ENCODE measurements around the gene SLIT3.

SLIT3 gene

DNA sequence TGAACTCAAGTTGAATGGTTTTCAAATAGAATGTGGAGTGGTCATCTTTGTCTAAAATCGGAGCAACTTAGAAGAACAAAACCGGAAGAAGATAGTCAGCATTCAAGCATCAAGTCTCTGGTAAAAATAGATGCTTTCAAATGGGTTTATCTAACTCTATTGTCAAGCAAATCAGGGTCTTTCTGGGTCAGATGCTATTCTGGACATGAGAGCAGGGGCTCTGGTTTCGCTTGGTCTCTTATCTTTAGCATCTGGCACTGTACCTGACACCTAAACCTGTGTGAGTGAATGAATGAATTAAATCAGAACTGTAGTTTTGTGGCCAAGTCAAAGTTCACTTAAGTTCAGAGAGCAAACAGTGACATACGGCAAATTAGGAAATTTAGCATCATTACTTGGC is 173.5 kb downstream of the SLIT3 start:
- TF ChIP-seq SPI1 (IDR thresholded peaks at IDR 0.05; ENCODE audit: borderline replicate concordance, low read depth) (no peak), POLR2AphosphoS5 (IDR thresholded peaks at IDR 0.05; ENCODE audit: low read depth) (no peak), GABPA (IDR thresholded peaks at IDR 0.05; ENCODE audit: low read depth) (no peak), REST (IDR thresholded peaks at IDR 0.05; ENCODE audit: insufficient replicate concordance, low read depth) (no peak)
- TF ChIP-seq, protein P1, sequence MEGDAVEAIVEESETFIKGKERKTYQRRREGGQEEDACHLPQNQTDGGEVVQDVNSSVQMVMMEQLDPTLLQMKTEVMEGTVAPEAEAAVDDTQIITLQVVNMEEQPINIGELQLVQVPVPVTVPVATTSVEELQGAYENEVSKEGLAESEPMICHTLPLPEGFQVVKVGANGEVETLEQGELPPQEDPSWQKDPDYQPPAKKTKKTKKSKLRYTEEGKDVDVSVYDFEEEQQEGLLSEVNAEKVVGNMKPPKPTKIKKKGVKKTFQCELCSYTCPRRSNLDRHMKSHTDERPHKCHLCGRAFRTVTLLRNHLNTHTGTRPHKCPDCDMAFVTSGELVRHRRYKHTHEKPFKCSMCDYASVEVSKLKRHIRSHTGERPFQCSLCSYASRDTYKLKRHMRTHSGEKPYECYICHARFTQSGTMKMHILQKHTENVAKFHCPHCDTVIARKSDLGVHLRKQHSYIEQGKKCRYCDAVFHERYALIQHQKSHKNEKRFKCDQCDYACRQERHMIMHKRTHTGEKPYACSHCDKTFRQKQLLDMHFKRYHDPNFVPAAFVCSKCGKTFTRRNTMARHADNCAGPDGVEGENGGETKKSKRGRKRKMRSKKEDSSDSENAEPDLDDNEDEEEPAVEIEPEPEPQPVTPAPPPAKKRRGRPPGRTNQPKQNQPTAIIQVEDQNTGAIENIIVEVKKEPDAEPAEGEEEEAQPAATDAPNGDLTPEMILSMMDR (IDR thresholded peaks at IDR 0.05; ENCODE audit: insufficient read depth, low read length): no peak
- no peak overlapping the region for H3K27ac ChIP-seq (replicated peaks)
- no peaks in the 10 kb centered on the region for H3K27me3 ChIP-seq (ENCODE audit: insufficient read depth, poor library complexity, severe bottlenecking)
- no peak for DNase-seq (ENCODE audit: low read depth in 1 of 2, low spot score in 1 of 2)
- no peak overlapping the region for H3K4me3 ChIP-seq (replicated peaks; ENCODE audit: insufficient read depth, low read length)

DNA sequence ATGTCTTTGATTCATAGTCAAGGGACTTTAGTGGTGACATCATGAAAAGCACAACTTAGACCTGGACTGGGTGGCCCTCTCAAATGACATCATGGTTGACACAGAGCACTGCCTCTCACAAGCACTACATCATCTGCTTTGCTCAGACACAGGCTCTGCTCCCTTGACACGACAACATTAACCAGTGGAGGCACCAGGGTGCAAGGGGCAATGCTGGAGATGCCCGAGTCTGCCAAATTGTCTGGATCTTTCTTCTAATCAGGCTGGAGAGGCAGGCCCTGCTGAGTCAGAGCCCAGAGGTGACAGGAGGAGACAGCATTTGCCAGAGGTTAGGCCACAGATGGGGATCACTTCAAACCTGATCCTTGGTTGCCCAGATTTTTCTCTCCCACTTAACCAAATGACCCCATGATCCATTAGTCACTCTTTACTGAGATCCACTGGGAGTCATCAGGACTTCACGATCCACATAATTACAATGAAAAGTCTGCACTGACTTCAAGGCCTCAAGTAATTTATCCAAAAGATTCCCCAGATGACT is 174.4 kb downstream of the SLIT3 start:
- TF ChIP-seq GABPA (IDR thresholded peaks at IDR 0.05; ENCODE audit: low read depth) (no peak), POLR2AphosphoS5 (IDR thresholded peaks at IDR 0.05; ENCODE audit: low read depth) (no peak), SPI1 (IDR thresholded peaks at IDR 0.05; ENCODE audit: borderline replicate concordance, low read depth) (no peak), REST (IDR thresholded peaks at IDR 0.05; ENCODE audit: insufficient replicate concordance, low read depth) (no peak)
- TF ChIP-seq, protein P1 (IDR thresholded peaks at IDR 0.05; ENCODE audit: insufficient read depth, low read length): no peak
- Histone ChIP-seq H3K27ac (replicated peaks) (no peak overlapping the region), H3K4me3 (replicated peaks; ENCODE audit: insufficient read depth, low read length) (no peak overlapping the region), H3K27me3 (ENCODE audit: insufficient read depth, poor library complexity, severe bottlenecking) (no peaks in the 10 kb centered on the region)
- DNase-seq (ENCODE audit: low read depth in 1 of 2, low spot score in 1 of 2): no peak

DNA sequence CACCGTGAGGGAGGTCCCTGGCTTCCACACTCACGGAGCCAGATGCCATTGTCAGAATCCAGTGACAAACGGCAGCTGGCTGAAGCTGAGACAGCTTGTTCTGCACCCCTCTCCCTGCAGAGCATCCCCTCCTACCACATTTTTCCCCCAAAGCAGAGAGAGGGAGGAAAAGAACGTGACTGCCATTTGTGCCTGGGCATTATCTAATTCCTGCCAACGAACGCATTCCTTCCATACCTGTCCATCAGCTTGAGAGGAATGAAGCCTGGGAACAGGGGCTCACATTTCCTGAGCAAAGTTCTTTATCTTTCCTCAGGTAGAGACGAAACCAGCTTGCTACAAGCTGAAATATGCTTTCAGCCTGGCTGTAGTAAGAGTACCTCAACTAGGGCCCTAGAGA is 175.4 kb downstream of the SLIT3 start:
- no peaks in the 10 kb centered on the region for H3K27me3 ChIP-seq (ENCODE audit: insufficient read depth, poor library complexity, severe bottlenecking)
- no peak overlapping the region for H3K27ac ChIP-seq (replicated peaks)

More for the DNA sequence above, 175.4 kb downstream of the SLIT3 start:
- TF ChIP-seq, protein P1 (IDR thresholded peaks at IDR 0.05; ENCODE audit: insufficient read depth, low read length): no peak
- TF ChIP-seq GABPA (IDR thresholded peaks at IDR 0.05; ENCODE audit: low read depth) (no peak), POLR2AphosphoS5 (IDR thresholded peaks at IDR 0.05; ENCODE audit: low read depth) (no peak), REST (IDR thresholded peaks at IDR 0.05; ENCODE audit: insufficient replicate concordance, low read depth) (no peak), SPI1 (IDR thresholded peaks at IDR 0.05; ENCODE audit: borderline replicate concordance, low read depth) (no peak)
- no peak overlapping the region for H3K4me3 ChIP-seq (replicated peaks; ENCODE audit: insufficient read depth, low read length)
- no peak for DNase-seq (ENCODE audit: low read depth in 1 of 2, low spot score in 1 of 2)
